ENCODE measurements around the gene ITPR3.

DNA sequence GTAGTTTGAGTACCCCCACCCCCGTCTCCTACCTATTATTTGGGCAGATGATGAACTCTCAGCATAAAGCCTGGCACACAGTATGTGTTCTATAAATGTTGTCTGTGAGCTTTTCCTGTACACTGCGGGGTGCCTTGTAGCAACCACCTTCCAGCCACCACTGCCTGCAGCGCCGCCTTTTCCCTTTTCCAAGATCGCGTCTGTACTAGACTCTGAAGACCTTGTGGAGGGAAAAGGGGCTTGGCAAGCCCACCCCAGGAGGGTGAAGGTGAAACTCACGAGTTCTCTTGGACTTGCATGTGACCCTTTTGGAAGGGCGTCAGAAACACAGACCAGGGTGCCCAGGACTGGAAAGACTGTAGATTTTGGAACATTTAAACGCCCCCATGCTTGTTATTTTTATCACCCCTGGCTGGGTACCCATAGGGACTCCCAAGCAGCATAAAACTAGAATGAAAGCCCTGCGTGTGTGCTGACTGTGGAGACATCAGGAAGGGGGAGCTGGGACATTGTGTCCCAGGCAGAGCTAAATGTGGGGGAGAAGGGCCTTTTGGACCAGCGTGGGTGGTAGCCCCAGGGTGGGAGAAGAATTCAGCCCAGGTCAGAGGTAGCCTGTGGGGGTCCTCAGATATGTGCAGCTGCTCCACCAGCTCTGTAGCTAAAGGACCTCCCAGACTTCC lies 49.3 kb upstream of the ITPR3 start:
- no peak for TF ChIP-seq GABPA (IDR thresholded peaks at IDR 0.05 in 1 of 2, conservative IDR thresholded peaks at IDR 0.05 in 1 of 2)
- TF ChIP-seq RAD21 (IDR thresholded peaks at IDR 0.05): no peak
- TF ChIP-seq, protein P1, sequence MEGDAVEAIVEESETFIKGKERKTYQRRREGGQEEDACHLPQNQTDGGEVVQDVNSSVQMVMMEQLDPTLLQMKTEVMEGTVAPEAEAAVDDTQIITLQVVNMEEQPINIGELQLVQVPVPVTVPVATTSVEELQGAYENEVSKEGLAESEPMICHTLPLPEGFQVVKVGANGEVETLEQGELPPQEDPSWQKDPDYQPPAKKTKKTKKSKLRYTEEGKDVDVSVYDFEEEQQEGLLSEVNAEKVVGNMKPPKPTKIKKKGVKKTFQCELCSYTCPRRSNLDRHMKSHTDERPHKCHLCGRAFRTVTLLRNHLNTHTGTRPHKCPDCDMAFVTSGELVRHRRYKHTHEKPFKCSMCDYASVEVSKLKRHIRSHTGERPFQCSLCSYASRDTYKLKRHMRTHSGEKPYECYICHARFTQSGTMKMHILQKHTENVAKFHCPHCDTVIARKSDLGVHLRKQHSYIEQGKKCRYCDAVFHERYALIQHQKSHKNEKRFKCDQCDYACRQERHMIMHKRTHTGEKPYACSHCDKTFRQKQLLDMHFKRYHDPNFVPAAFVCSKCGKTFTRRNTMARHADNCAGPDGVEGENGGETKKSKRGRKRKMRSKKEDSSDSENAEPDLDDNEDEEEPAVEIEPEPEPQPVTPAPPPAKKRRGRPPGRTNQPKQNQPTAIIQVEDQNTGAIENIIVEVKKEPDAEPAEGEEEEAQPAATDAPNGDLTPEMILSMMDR (IDR thresholded peaks at IDR 0.05; ENCODE audit: low read depth, low read length, missing input control): no peak
- TF ChIP-seq, protein P2, sequence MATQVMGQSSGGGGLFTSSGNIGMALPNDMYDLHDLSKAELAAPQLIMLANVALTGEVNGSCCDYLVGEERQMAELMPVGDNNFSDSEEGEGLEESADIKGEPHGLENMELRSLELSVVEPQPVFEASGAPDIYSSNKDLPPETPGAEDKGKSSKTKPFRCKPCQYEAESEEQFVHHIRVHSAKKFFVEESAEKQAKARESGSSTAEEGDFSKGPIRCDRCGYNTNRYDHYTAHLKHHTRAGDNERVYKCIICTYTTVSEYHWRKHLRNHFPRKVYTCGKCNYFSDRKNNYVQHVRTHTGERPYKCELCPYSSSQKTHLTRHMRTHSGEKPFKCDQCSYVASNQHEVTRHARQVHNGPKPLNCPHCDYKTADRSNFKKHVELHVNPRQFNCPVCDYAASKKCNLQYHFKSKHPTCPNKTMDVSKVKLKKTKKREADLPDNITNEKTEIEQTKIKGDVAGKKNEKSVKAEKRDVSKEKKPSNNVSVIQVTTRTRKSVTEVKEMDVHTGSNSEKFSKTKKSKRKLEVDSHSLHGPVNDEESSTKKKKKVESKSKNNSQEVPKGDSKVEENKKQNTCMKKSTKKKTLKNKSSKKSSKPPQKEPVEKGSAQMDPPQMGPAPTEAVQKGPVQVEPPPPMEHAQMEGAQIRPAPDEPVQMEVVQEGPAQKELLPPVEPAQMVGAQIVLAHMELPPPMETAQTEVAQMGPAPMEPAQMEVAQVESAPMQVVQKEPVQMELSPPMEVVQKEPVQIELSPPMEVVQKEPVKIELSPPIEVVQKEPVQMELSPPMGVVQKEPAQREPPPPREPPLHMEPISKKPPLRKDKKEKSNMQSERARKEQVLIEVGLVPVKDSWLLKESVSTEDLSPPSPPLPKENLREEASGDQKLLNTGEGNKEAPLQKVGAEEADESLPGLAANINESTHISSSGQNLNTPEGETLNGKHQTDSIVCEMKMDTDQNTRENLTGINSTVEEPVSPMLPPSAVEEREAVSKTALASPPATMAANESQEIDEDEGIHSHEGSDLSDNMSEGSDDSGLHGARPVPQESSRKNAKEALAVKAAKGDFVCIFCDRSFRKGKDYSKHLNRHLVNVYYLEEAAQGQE (IDR thresholded peaks at IDR 0.05): no peak
- no peak for TF ChIP-seq NR2F2 (IDR thresholded peaks at IDR 0.05)
- TF ChIP-seq, protein P3, sequence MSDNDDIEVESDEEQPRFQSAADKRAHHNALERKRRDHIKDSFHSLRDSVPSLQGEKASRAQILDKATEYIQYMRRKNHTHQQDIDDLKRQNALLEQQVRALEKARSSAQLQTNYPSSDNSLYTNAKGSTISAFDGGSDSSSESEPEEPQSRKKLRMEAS (IDR thresholded peaks at IDR 0.05): no peak
- TF ChIP-seq TAF1 (conservative IDR thresholded peaks at IDR 0.05): no peak
- no peak for TF ChIP-seq YY1 (IDR thresholded peaks at IDR 0.05)
- no peak for TF ChIP-seq SP1 (IDR thresholded peaks at IDR 0.05)
- TF ChIP-seq EGR1 (IDR thresholded peaks at IDR 0.05; ENCODE audit: low read depth in 2 of 2): no peak
- no peak for TF ChIP-seq JUND (IDR thresholded peaks at IDR 0.05)
